Measurements from ENCODE around the gene HEATR1. TPM values are rescaled to one million over a fixed set of nuclear protein-coding genes. Genes with fewer than 3 reads are reported as not detected.

HEATR1 gene
- total and polyA plus RNA-seq, 11 donors, result 2.4 to 17.2 (median 9.9) TPM

GRCh38 chr1:236618507-236618906 lies 14.2 kb upstream of the HEATR1 start:
- Histone ChIP-seq H3K27me3 (no peaks in the 10 kb centered on the region), H3K36me3 (no peaks in the 10 kb centered on the region), H3K27ac (no peak overlapping the region), H3K4me1 (peaks cover 0 to 7% (median 0%) of the 10 kb centered on the region in 12 donors), H3K9me3 (peaks cover 0 to 17% (median 9%) of the 10 kb centered on the region in 12 donors), H3K4me3 (no peak overlapping the region)
- intact Hi-C loops (cut with DNase I), result loop anchor here in 5 of 10 donors (2.0 to 10.0 kb wide), 3 partner anchors 68 to 156 kb away; partner anchors contain the start of gene ACTN2 (in 3 of the 5)
- peak in 2 of 4 donors; percentile 40 to 66 for ATAC-seq
- no peak for DNase-seq
- TF ChIP-seq, protein P1, sequence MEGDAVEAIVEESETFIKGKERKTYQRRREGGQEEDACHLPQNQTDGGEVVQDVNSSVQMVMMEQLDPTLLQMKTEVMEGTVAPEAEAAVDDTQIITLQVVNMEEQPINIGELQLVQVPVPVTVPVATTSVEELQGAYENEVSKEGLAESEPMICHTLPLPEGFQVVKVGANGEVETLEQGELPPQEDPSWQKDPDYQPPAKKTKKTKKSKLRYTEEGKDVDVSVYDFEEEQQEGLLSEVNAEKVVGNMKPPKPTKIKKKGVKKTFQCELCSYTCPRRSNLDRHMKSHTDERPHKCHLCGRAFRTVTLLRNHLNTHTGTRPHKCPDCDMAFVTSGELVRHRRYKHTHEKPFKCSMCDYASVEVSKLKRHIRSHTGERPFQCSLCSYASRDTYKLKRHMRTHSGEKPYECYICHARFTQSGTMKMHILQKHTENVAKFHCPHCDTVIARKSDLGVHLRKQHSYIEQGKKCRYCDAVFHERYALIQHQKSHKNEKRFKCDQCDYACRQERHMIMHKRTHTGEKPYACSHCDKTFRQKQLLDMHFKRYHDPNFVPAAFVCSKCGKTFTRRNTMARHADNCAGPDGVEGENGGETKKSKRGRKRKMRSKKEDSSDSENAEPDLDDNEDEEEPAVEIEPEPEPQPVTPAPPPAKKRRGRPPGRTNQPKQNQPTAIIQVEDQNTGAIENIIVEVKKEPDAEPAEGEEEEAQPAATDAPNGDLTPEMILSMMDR (IDR thresholded peaks at IDR 0.05), result no peak
- TF ChIP-seq POLR2A (IDR thresholded peaks at IDR 0.05), result no peak
- 64 to 76% (median 74%) methylated on average over 5 of the region's 5 CpGs for WGBS, 4 donors

GRCh38 chr1:236615399-236616148 lies 11.3 kb upstream of the HEATR1 start:
- Histone ChIP-seq H3K27me3 (peaks cover 0 to 10% (median 0%) of the 10 kb centered on the region in 9 donors), H3K9me3 (peaks cover 0 to 4% (median 0%) of the 10 kb centered on the region in 12 donors), H3K36me3 (no peaks in the 10 kb centered on the region), H3K4me1 (peaks cover 0 to 7% (median 0%) of the 10 kb centered on the region in 12 donors), H3K4me3 (no peak overlapping the region), H3K27ac (peak overlapping the region in 2 of 12 donors; percentile 36 to 60)
- DNase-seq, result no peak
- intact Hi-C loops (cut with DNase I), result loop anchor here in 4 of 10 donors (2.0 to 10.0 kb wide), 3 partner anchors 69 to 159 kb away; partner anchors contain the start of gene ACTN2 (in 2 of the 4)
- TF ChIP-seq, protein P1 (IDR thresholded peaks at IDR 0.05), result no peak
- no peak for TF ChIP-seq POLR2A (IDR thresholded peaks at IDR 0.05)
- 86 to 89% (median 87%) methylated on average over 12 of the region's 12 CpGs for WGBS, 4 donors
- peak in 3 of 4 donors; percentile 18 to 86 (median 86) for ATAC-seq

DNA sequence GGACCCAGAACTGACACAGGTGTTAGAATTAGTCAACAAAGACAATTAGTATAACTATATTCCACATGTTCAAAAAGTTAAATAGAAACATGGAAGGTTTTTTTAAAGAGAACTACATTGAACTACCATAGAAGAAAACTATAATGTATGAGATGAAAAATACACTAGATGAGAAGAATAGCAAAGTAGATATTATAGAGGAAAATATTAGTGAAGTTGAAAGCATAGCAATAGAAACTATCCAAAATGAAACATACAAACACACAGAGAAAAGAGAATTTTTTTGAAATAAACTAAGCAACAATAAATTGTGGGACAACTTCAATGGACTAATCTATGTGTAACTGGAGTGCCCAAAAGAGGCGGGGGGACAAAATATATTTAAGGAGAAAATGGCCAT lies 8.0 kb upstream of the HEATR1 start:
- Histone ChIP-seq H3K36me3 (no peaks in the 10 kb centered on the region), H3K4me3 (no peak overlapping the region), H3K27me3 (peaks cover 0 to 15% (median 0%) of the 10 kb centered on the region in 9 donors), H3K27ac (no peak overlapping the region), H3K9me3 (peaks cover 0 to 4% (median 0%) of the 10 kb centered on the region in 12 donors), H3K4me1 (peaks cover 0 to 9% (median 0%) of the 10 kb centered on the region in 12 donors)
- no peak for TF ChIP-seq POLR2A (IDR thresholded peaks at IDR 0.05)
- TF ChIP-seq, protein P1 (IDR thresholded peaks at IDR 0.05), result no peak
- ATAC-seq, result no peak
- DNase-seq, result no peak
- WGBS, 4 donors, result 93 to 97% (median 95%) methylated on average over 1 of the region's 1 CpG
- intact Hi-C loops (cut with DNase I), result loop anchor here in 3 of 10 donors (5.0 to 10.0 kb wide), 2 partner anchors 160 to 162 kb away; no protein-coding TSS in a partner anchor
